Muscle of leg (tissue), 11 donors: ENCODE data around the gene ENTPD1. TPM values are rescaled to one million over a fixed set of nuclear protein-coding genes. Genes with fewer than 3 reads are reported as not detected.
"Not testable (repeated sequence)": the region's sequence is repeated elsewhere in the genome, so short reads cannot be mapped to it uniquely, and the experiment has no call there.

Source experiments
- DNase-seq: peaks from one replicate; pipeline ENCODE4 v3.0.0; 2013
- H3K27ac ChIP-seq: one replicate; pipeline ENCODE4 v1.5.1; 2013; ENCODE audit warnings: mild to moderate bottlenecking, low read length, control low read depth
- H3K27me3 ChIP-seq: one replicate; pipeline ENCODE4 v1.6.1; 2013; ENCODE audit warnings: low read length; ENCODE audit not compliant: control insufficient read depth, insufficient read depth
- H3K36me3 ChIP-seq: one replicate; pipeline ENCODE4 v1.6.1; 2013; ENCODE audit warnings: low read length; ENCODE audit not compliant: control insufficient read depth, insufficient read depth
- H3K4me1 ChIP-seq: one replicate; pipeline ENCODE4 v1.6.1; 2013; ENCODE audit warnings: low read length; ENCODE audit not compliant: control insufficient read depth, insufficient read depth
- H3K4me3 ChIP-seq: one replicate; pipeline ENCODE4 v1.5.1; 2013; ENCODE audit warnings: low read length, control low read depth
- H3K9me3 ChIP-seq: replicated peaks from 2 replicates; pipeline ENCODE4 v1.6.1; 2013; ENCODE audit warnings: low read depth, low read length; ENCODE audit not compliant: control insufficient read depth
- WGBS: methylation state at CpG from one replicate; pipeline ENCODE4 v1.1.5; 2013; ENCODE audit warnings: missing lambda C conversion rate; ENCODE audit not compliant: insufficient coverage; 5-methylcytosine and 5-hydroxymethylcytosine counted together
- polyA plus RNA-seq, 8 donors: library from polyadenylated mRNA; unstranded; fragments of 120-200 nt; gene quantifications; one replicate each; pipeline versions ENCODE4 v1.2.1 to v1.2.3, GENCODE V29; 2013; ENCODE audit warnings: inconsistent platforms in 1 of 8, low replicate concordance in 1 of 8; ENCODE audit not compliant: insufficient read length in 8 of 8, insufficient read depth in 1 of 8
- total RNA-seq: library from RNA; stranded (reverse); fragments of 120-200 nt; gene quantifications from one replicate; pipeline ENCODE4 v1.2.4, GENCODE V29; 2013

The ENTPD1 gene
- total and polyA plus RNA-seq, 9 donors, result 11.0 to 17.3 (median 14.8) TPM

DNA sequence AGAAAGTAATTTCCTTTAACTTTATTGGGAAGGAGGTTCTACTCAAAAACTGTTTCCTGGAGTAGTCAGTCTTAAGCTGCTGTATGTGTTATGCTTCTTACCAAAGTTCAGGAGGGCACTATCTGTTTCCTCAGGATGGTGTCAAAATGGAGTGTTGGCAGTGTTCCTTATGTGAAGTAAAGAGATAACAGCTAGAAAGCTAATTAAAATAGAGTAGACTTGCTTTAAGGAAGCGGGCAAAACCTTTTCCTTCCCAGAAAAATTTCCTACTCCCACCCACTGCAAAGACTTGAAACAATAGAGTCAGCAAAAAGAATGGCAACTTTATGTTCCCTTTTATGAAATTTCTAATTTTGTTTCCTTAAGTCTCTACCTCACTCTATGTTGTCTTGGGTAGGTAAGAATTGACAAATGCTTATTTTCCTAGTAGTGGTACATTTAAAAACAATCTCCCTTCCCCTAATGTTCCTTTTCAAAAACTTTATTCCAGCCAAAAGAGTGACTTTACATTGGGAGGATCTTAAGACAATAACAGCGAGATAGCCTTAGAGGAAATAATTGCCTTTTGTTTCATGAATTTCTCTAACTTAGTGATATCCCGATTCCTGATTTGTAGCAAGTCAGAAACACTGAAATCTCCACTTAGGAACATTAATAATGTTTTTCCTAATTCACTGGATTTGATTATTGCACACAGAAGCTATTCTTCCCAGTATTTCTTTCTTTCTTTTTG, 26.5 kb upstream of the ENTPD1 start:
- Histone ChIP-seq H3K4me3 (no peak overlapping the region), H3K27me3 (no peaks in the 10 kb centered on the region), H3K36me3 (no peaks in the 10 kb centered on the region), H3K27ac (peak overlapping the region; percentile 56), H3K9me3 (peaks cover 6% of the 10 kb centered on the region), H3K4me1 (no peaks in the 10 kb centered on the region)
- no CpG with 5 or more reads among the region's 3 CpGs for WGBS
- DNase-seq, result peak; percentile 62

DNA sequence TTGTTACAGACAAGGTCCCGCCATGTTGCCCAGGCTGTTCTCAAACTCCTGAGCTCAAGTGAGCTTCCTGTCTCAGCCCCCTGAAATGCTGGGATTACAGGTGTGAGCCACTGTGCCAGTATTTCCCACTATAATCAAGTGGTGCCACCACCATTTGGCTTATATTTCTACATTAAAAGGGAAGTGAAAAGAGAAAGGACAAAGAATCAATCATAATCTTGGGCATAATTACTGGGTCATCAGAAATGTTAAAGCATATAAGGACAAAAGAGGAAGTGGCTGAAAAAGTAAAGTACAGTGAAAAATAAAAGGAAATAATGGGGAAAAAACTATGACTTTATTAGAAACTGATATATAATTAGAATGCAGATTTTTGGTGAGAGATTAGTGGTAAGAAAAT, 25.7 kb upstream of the ENTPD1 start:
- Histone ChIP-seq H3K27me3 (no peaks in the 10 kb centered on the region), H3K27ac (peak overlapping the region; percentile 56), H3K4me3 (no peak overlapping the region), H3K4me1 (no peaks in the 10 kb centered on the region), H3K36me3 (no peaks in the 10 kb centered on the region), H3K9me3 (peaks cover 6% of the 10 kb centered on the region)
- no CpG with 5 or more reads among the region's 1 CpG for WGBS
- peak; percentile 14 for DNase-seq

GRCh38 chr10:95732907-95733306, 23.1 kb upstream of the ENTPD1 start:
- not testable (repeated sequence) for H3K4me3 ChIP-seq, H3K27ac ChIP-seq, H3K4me1 ChIP-seq, H3K9me3 ChIP-seq, H3K36me3 ChIP-seq, H3K27me3 ChIP-seq, DNase-seq
- WGBS, result 83% methylated on average over 3 of the region's 6 CpGs

DNA sequence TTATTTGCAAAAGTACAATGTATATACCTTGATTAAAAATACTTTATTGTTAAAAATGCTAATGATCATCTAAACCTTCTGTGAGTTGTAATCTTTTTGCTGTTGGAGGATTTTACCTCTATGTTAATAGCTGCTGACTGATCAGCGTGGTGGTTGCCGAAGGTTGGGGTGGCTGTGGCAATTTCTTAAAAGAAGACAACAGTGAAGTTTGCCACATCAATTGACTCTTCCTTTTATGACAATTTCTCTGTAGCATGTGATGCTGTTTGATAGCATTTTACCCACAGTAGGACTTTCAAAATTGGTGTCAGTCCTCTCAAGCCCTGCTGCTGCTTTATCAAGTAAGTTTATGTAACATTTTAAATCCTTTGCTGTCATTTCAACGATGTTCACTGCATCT, 16.9 kb upstream of the ENTPD1 start:
- DNase-seq, result no peak
- 90% methylated on average over 2 of the region's 3 CpGs for WGBS
- H3K4me3 ChIP-seq, result no peak overlapping the region

GRCh38 chr10:95741807-95742467, 14.0 kb upstream of the ENTPD1 start:
- Histone ChIP-seq H3K27me3 (no peaks in the 10 kb centered on the region), H3K27ac (peak overlapping the region; percentile 86), H3K9me3 (no peaks in the 10 kb centered on the region), H3K36me3 (no peaks in the 10 kb centered on the region), H3K4me1 (peaks cover 6% of the 10 kb centered on the region), H3K4me3 (no peak overlapping the region)
- WGBS, result 11% methylated on average over 2 of the region's 6 CpGs
- peak; percentile 78 for DNase-seq

More for the DNA sequence above, 16.9 kb upstream of the ENTPD1 start:
- Histone ChIP-seq H3K27ac (no peak overlapping the region), H3K4me1 (peaks cover 6% of the 10 kb centered on the region), H3K9me3 (peaks cover under 1% of the 10 kb centered on the region), H3K27me3 (no peaks in the 10 kb centered on the region), H3K36me3 (no peaks in the 10 kb centered on the region)

GRCh38 chr10:95742485-95742884, 13.5 kb upstream of the ENTPD1 start:
- H3K27ac ChIP-seq, result peak overlapping the region; percentile 86
- H3K36me3 ChIP-seq, result no peaks in the 10 kb centered on the region

DNA sequence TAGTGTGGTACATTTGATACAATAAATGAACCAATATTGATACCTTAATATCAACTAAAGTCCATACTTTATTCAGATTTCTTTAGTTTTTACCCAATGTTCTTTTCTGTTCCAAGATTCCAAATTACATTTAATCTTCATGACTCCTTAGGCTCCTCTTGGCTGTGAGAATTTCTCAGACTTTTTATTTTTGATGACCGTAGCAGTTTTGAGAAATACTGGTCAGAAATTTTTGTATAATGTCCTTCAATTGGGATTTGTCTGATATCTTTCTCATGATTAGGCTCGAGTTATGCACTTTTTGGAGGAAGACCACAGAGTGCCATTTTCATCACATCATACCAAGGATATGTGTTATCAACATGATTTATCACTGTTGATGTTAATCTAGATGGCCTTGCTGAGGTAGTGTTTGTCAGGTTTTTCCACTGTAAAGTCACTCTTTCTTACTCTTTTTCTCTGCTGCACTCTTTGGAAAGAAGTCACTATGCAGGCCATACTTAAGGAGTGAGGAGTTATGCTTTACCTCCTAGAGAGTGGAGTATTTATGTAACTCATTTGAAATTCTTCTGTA, 12.9 kb upstream of the ENTPD1 start:
- Histone ChIP-seq H3K4me1 (peaks cover 6% of the 10 kb centered on the region), H3K36me3 (no peaks in the 10 kb centered on the region), H3K27ac (peak overlapping the region; percentile 86), H3K27me3 (no peaks in the 10 kb centered on the region), H3K9me3 (no peaks in the 10 kb centered on the region), H3K4me3 (no peak overlapping the region)
- DNase-seq, result no peak
- no CpG with 5 or more reads among the region's 2 CpGs for WGBS

More at GRCh38 chr10:95742485-95742884, 13.5 kb upstream of the ENTPD1 start:
- no peaks in the 10 kb centered on the region for H3K27me3 ChIP-seq
- no CpG with 5 or more reads among the region's 3 CpGs for WGBS
- peaks cover 6% of the 10 kb centered on the region for H3K4me1 ChIP-seq
- DNase-seq, result peak; percentile 76
- no peaks in the 10 kb centered on the region for H3K9me3 ChIP-seq
- no peak overlapping the region for H3K4me3 ChIP-seq

GRCh38 chr10:95745501-95745900, 10.5 kb upstream of the ENTPD1 start:
- DNase-seq, result no peak
- no peak overlapping the region for H3K4me3 ChIP-seq
- peaks cover 6% of the 10 kb centered on the region for H3K4me1 ChIP-seq
- no peaks in the 10 kb centered on the region for H3K9me3 ChIP-seq
- no peak overlapping the region for H3K27ac ChIP-seq
- WGBS, result no CpG with 5 or more reads among the region's 2 CpGs
- H3K27me3 ChIP-seq, result no peaks in the 10 kb centered on the region
- H3K36me3 ChIP-seq, result no peaks in the 10 kb centered on the region

- no peaks in the 10 kb centered on the region for H3K27me3 ChIP-seq
- H3K4me1 ChIP-seq, result no peaks in the 10 kb centered on the region
- H3K36me3 ChIP-seq, result no peaks in the 10 kb centered on the region
- DNase-seq, result no peak
- no peaks in the 10 kb centered on the region for H3K9me3 ChIP-seq
- H3K4me3 ChIP-seq, result no peak overlapping the region
- H3K27ac ChIP-seq, result no peak overlapping the region
These were observed 7.6 kb upstream of the ENTPD1 start for GRCh38 chr10:95748349-95748748.

GRCh38 chr10:95755511-95756004, 405 bp upstream of the ENTPD1 start:
- H3K27me3 ChIP-seq, result no peaks in the 10 kb centered on the region
- 11% methylated on average over 2 of the region's 8 CpGs for WGBS
- H3K4me1 ChIP-seq, result peaks cover 2% of the 10 kb centered on the region
- no peaks in the 10 kb centered on the region for H3K36me3 ChIP-seq
- H3K27ac ChIP-seq, result peak overlapping the region; percentile 68
- H3K4me3 ChIP-seq, result peak overlapping the region; percentile 13
- DNase-seq, result peak; percentile 43
- H3K9me3 ChIP-seq, result no peaks in the 10 kb centered on the region
